IMR-90 (cell line): ENCODE data around the gene SNAPC4. TPM values are rescaled to one million over a fixed set of nuclear protein-coding genes. Genes with fewer than 3 reads are reported as not detected.

ENCODE experiments used
- ATAC-seq: fragments of 200-7000 bp; cut with Tn5 transposase; 2 replicates; pipeline ENCODE4 v1.9.1; 2020; ENCODE audit warnings: low read depth, mild to moderate bottlenecking, moderate library complexity
- BruUV-seq: library from RNA; stranded (reverse); fragments of 400-500 nt; replicated peaks from 2 replicates; lab custom pipeline; 2021; lab: Mats Ljungman, UMichigan
- CTCF ChIA-PET: fragments of 300-600 bp; formaldehyde crosslinking; extraction: SDS; loops from one replicate; lab custom pipeline; 2021; ENCODE audit warnings: antibody characterized with exemption; lab: Yijun Ruan, JAX
- POLR2A ChIA-PET: fragments of 300-600 bp; sonication (Branson Sonifier 250); formaldehyde crosslinking; loops from one replicate; lab custom pipeline; 2022; ENCODE audit warnings: antibody characterized with exemption; ENCODE audit not compliant: unreplicated experiment; lab: Charles Lee
- DNase-seq: peaks from one replicate; pipeline ENCODE4 v3.0.0; 2013
- H2AFZ ChIP-seq: replicated peaks from 2 replicates; pipeline ENCODE3; 2013; ENCODE audit warnings: low read length, mild to moderate bottlenecking; ENCODE audit not compliant: poor library complexity
- H2AK5ac ChIP-seq: 2 replicates; pipeline ENCODE4 v1.6.1; 2013; ENCODE audit warnings: low read depth, low read length, inconsistent platforms
- H2AK9ac ChIP-seq: replicated peaks from 2 replicates; pipeline ENCODE3; 2013; ENCODE audit warnings: mild to moderate bottlenecking, low read depth, low read length, moderate library complexity; ENCODE audit not compliant: poor library complexity
- H2BK120ac ChIP-seq: 2 replicates; pipeline ENCODE4 v1.6.1; 2013; ENCODE audit warnings: low read depth, low read length, inconsistent platforms
- H2BK15ac ChIP-seq: 3 replicates; pipeline ENCODE4 v1.6.1; 2013; ENCODE audit warnings: low read depth, low read length, inconsistent platforms
- H2BK20ac ChIP-seq: 2 replicates; pipeline ENCODE4 v1.6.1; 2013; ENCODE audit warnings: low read depth, mild to moderate bottlenecking, inconsistent platforms, low read length, moderate library complexity
- H2BK5ac ChIP-seq: 2 replicates; pipeline ENCODE4 v1.6.1; 2013; ENCODE audit warnings: mild to moderate bottlenecking, low read depth, low read length, inconsistent platforms; ENCODE audit not compliant: poor library complexity, severe bottlenecking
- H3K14ac ChIP-seq: replicated peaks from 2 replicates; pipeline ENCODE4 v1.6.1; 2013; ENCODE audit warnings: low read depth, low read length, inconsistent platforms
- H3K18ac ChIP-seq: 2 replicates; pipeline ENCODE4 v1.6.1; 2013; ENCODE audit warnings: low read depth, low read length, control low read depth
- H3K23ac ChIP-seq: 2 replicates; pipeline ENCODE4 v1.6.1; 2013; ENCODE audit warnings: low read depth, low read length, inconsistent platforms
- H3K27ac ChIP-seq: 2 replicates; pipeline ENCODE4 v1.5.1; 2013; ENCODE audit warnings: mild to moderate bottlenecking, control low read depth, low read length; ENCODE audit not compliant: insufficient read depth
- H3K27me3 ChIP-seq: 2 replicates; pipeline ENCODE4 v1.6.1; 2013; ENCODE audit warnings: low read length; ENCODE audit not compliant: control insufficient read depth, insufficient read depth
- H3K36me3 ChIP-seq: 2 replicates; pipeline ENCODE4 v1.6.1; 2013; ENCODE audit warnings: low read length, mixed read lengths; ENCODE audit not compliant: control insufficient read depth, insufficient read depth
- H3K4ac ChIP-seq: 2 replicates; pipeline ENCODE4 v1.6.1; 2013; ENCODE audit warnings: low read depth, low read length, inconsistent platforms
- H3K4me1 ChIP-seq: 2 replicates; pipeline ENCODE4 v1.6.1; 2013; ENCODE audit warnings: low read length, mixed read lengths; ENCODE audit not compliant: control insufficient read depth, insufficient read depth
- H3K4me2 ChIP-seq: 2 replicates; pipeline ENCODE4 v1.6.1; 2013; ENCODE audit warnings: low read depth, mild to moderate bottlenecking, control low read depth, low read length, moderate library complexity
- H3K4me3 ChIP-seq: 2 replicates; pipeline ENCODE4 v1.5.1; 2013; ENCODE audit warnings: low read depth, mild to moderate bottlenecking, control low read depth, low read length, moderate library complexity; ENCODE audit not compliant: insufficient read depth
- H3K56ac ChIP-seq: 2 replicates; pipeline ENCODE4 v1.6.1; 2013; ENCODE audit warnings: low read length, inconsistent platforms; ENCODE audit not compliant: insufficient read depth; ENCODE audit errors: extremely low read depth
- H3K79me1 ChIP-seq, 2 experiments: 2 replicates each; pipeline ENCODE4 v1.6.1; 2013; ENCODE audit warnings: low read length in 2 of 2, inconsistent platforms in 1 of 2, low read depth in 1 of 2
- H3K9ac ChIP-seq: 2 replicates; pipeline ENCODE4 v1.6.1; 2013; ENCODE audit warnings: low read depth, low read length, control low read depth
- H3K9me1 ChIP-seq: 2 replicates; pipeline ENCODE4 v1.6.1; 2013; ENCODE audit warnings: low read length, inconsistent platforms; ENCODE audit not compliant: insufficient read depth
- H3K9me3 ChIP-seq: 2 replicates; pipeline ENCODE4 v1.6.1; 2013; ENCODE audit warnings: low read length; ENCODE audit not compliant: control insufficient read depth, insufficient read depth
- H4K20me1 ChIP-seq: 2 replicates; pipeline ENCODE4 v1.6.1; 2013; ENCODE audit warnings: low read length, inconsistent platforms; ENCODE audit not compliant: insufficient read depth
- H4K5ac ChIP-seq: 2 replicates; pipeline ENCODE4 v1.6.1; 2013; ENCODE audit warnings: mild to moderate bottlenecking, low read depth, low read length, control low read depth
- H4K8ac ChIP-seq, 2 experiments: 2 replicates each; pipeline ENCODE4 v1.6.1; 2013; ENCODE audit warnings: low read depth in 2 of 2, low read length in 2 of 2, control low read depth in 1 of 2, inconsistent platforms in 1 of 2
- H4K91ac ChIP-seq: 2 replicates; pipeline ENCODE4 v1.6.1; 2013; ENCODE audit warnings: low read depth, low read length, inconsistent platforms; ENCODE audit not compliant: insufficient read depth
- BHLHE40 ChIP-seq: fragments of 150-350 bp; IDR thresholded peaks from 2 replicates; pipeline ENCODE4 v1.6.1; 2016; ENCODE audit warnings: mild to moderate bottlenecking, low read depth, low read length
- CEBPB ChIP-seq: IDR thresholded peaks from 2 replicates; pipeline ENCODE4 v1.6.1; 2012; ENCODE audit warnings: low read depth, low read length, improper control_type of control experiment
- CHD1 ChIP-seq: IDR thresholded peaks from 2 replicates; pipeline ENCODE4 v1.6.1; 2012; ENCODE audit warnings: low read depth, low read length, improper control_type of control experiment
- MAFK ChIP-seq: IDR thresholded peaks from 2 replicates; pipeline ENCODE4 v1.6.1; 2012; ENCODE audit warnings: low read depth, low read length, improper control_type of control experiment
- MAZ ChIP-seq: IDR thresholded peaks from 2 replicates; pipeline ENCODE4 v1.6.1; 2012; ENCODE audit warnings: low read depth, mild to moderate bottlenecking, low read length, improper control_type of control experiment, moderate library complexity, borderline replicate concordance
- MXI1 ChIP-seq: IDR thresholded peaks from 2 replicates; pipeline ENCODE4 v1.6.1; 2012; ENCODE audit warnings: low read depth, mild to moderate bottlenecking, low read length, moderate library complexity, borderline replicate concordance
- POLR2A ChIP-seq: IDR thresholded peaks from 2 replicates; pipeline ENCODE4 v1.6.1; 2012; ENCODE audit warnings: mild to moderate bottlenecking, low read depth, low read length
- RAD21 ChIP-seq: IDR thresholded peaks from 2 replicates; pipeline ENCODE4 v1.6.1; 2012; ENCODE audit warnings: low read length, improper control_type of control experiment
- RFX5 ChIP-seq: IDR thresholded peaks from 2 replicates; pipeline ENCODE4 v1.8.0; 2012; ENCODE audit warnings: low read depth, mild to moderate bottlenecking, low read length, moderate library complexity
- WGBS, 2 experiments: methylation state at CpG; one replicate each; pipeline versions ENCODE4 v1.1.5 to v1.1.7; 2013; ENCODE audit warnings: missing lambda C conversion rate in 2 of 2; ENCODE audit not compliant: insufficient read length in 1 of 2; ENCODE audit errors: extremely low coverage in 2 of 2; 5-methylcytosine and 5-hydroxymethylcytosine counted together
- dilution Hi-C: fragments of 300-500 bp; cut with HindIII; formaldehyde crosslinking; loops from one replicate; pipeline ENCODE4 v1.14.3; 2018; ENCODE audit warnings: low sequenced_read_pairs; ENCODE audit not compliant: unreplicated experiment
- in situ Hi-C: fragments of 300-500 bp; cut with MboI; formaldehyde crosslinking; loops from 3 replicates; pipeline ENCODE4 v1.14.3; 2019; ENCODE audit warnings: low sequenced_read_pairs, inconsistent platforms, mixed read lengths
- intact Hi-C: fragments of 100-400 bp; cut with micrococcal nuclease; formaldehyde crosslinking; loops from 2 replicates; pipeline ENCODE4 v1.10.0; 2022
- polyA plus RNA-seq, 3 experiments: library from polyadenylated mRNA; depleted of rRNA; stranded (reverse); fragments of >200 nt; gene quantifications; 2 replicates each; pipeline ENCODE4 v1.2.3, GENCODE V29; 2012; ENCODE audit warnings: low replicate concordance in 1 of 3
- total RNA-seq: library from RNA; depleted of rRNA; stranded (reverse); fragments of >200 nt; gene quantifications from 2 replicates; pipeline ENCODE4 v1.2.3, GENCODE V29; 2012
- TF ChIP-seq, protein P1 (sequence below): fragments of 150-350 bp; IDR thresholded peaks from 2 replicates; pipeline ENCODE4 v1.6.1; 2016; ENCODE audit warnings: low read depth, mild to moderate bottlenecking, low read length, moderate library complexity, borderline replicate concordance
- TF ChIP-seq, protein P2 (sequence below): conservative IDR thresholded peaks from 2 replicates; pipeline ENCODE4 v1.5.1; 2012; ENCODE audit warnings: mild to moderate bottlenecking, low read depth, low read length, improper control_type of control experiment
- TF ChIP-seq, protein P3 (sequence below): fragments of 150-350 bp; IDR thresholded peaks from 2 replicates; pipeline ENCODE4 v1.6.1; 2017; ENCODE audit warnings: mild to moderate bottlenecking, antibody characterized with exemption, low read length, low read depth

The SNAPC4 gene
- total and polyA plus RNA-seq, 2 of the 4 experiments (the other 2 are of a cell fraction), result 2.5 to 6.5 TPM

DNA sequence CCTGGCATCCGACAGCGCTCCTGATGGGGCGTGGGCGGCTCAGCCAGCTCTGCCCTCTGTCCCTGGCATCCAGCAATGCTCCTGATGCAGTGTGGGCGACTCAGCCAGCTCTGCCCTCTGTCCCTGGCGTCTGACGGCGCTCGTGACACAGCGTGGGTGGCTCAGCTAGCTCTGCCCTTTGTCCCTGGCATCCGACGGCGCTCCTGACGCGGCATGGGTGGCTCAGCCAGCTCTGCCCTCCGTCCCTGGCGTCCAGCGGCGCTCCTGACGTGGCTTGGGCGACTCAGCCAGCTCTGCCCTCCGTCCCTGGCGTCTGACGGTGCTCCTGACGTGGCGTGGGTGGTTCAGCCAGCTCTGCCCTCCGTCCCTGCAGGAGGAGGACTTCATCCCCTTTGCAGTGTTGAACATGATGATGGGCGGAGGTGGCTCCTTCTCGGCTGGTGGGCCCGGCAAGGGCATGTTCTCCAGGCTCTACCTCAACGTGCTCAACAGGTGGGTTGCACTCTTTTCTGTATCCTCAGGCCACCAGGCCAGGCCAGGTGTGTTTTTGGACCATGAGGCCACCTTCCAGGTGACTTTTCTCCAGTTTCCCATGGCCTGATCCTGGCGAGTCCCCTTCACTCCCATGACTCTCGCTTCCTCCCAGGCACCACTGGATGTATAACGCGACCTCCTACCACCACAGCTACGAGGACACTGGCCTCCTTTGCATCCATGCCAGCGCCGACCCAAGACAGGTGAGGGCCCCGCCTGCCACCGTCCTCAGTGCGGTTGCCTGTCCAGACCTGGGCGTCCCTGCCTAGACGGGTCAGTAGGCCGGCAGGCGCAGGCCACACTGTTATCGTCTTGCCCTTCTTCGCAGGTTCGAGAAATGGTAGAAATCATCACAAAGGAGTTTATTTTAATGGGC, 18.5 kb upstream of the SNAPC4 start:
- no peak overlapping the region for H2BK15ac ChIP-seq
- dilution Hi-C loops, result no loop called here
- H3K27ac ChIP-seq, result no peak overlapping the region
- H3K36me3 ChIP-seq, result peaks cover 81% of the 10 kb centered on the region
- CTCF ChIA-PET, result no interaction called here
- no peak for TF ChIP-seq MAZ
- no peak for TF ChIP-seq BHLHE40
- TF ChIP-seq MXI1, result no peak
- TF ChIP-seq MAFK, result no peak
- TF ChIP-seq CHD1, result no peak
- TF ChIP-seq, protein P1, sequence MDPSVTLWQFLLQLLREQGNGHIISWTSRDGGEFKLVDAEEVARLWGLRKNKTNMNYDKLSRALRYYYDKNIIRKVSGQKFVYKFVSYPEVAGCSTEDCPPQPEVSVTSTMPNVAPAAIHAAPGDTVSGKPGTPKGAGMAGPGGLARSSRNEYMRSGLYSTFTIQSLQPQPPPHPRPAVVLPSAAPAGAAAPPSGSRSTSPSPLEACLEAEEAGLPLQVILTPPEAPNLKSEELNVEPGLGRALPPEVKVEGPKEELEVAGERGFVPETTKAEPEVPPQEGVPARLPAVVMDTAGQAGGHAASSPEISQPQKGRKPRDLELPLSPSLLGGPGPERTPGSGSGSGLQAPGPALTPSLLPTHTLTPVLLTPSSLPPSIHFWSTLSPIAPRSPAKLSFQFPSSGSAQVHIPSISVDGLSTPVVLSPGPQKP, result no peak
- no peak for TF ChIP-seq RAD21
- no peak for TF ChIP-seq RFX5
- no peak for TF ChIP-seq POLR2A
- TF ChIP-seq, protein P2, sequence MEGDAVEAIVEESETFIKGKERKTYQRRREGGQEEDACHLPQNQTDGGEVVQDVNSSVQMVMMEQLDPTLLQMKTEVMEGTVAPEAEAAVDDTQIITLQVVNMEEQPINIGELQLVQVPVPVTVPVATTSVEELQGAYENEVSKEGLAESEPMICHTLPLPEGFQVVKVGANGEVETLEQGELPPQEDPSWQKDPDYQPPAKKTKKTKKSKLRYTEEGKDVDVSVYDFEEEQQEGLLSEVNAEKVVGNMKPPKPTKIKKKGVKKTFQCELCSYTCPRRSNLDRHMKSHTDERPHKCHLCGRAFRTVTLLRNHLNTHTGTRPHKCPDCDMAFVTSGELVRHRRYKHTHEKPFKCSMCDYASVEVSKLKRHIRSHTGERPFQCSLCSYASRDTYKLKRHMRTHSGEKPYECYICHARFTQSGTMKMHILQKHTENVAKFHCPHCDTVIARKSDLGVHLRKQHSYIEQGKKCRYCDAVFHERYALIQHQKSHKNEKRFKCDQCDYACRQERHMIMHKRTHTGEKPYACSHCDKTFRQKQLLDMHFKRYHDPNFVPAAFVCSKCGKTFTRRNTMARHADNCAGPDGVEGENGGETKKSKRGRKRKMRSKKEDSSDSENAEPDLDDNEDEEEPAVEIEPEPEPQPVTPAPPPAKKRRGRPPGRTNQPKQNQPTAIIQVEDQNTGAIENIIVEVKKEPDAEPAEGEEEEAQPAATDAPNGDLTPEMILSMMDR, result no peak
- no peak for TF ChIP-seq CEBPB
- TF ChIP-seq, protein P3, sequence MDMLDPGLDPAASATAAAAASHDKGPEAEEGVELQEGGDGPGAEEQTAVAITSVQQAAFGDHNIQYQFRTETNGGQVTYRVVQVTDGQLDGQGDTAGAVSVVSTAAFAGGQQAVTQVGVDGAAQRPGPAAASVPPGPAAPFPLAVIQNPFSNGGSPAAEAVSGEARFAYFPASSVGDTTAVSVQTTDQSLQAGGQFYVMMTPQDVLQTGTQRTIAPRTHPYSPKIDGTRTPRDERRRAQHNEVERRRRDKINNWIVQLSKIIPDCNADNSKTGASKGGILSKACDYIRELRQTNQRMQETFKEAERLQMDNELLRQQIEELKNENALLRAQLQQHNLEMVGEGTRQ, result no peak
- ATAC-seq (no peak), DNase-seq (no peak)
- H3K18ac ChIP-seq, result no peak overlapping the region
- H3K79me1 ChIP-seq, result peaks cover 4 to 29% of the 10 kb centered on the region in 2 experiments; a peak in 2 of 4 replicates
- H3K23ac ChIP-seq, result no peak overlapping the region
- no peaks in the 10 kb centered on the region for H3K9me3 ChIP-seq
- intact Hi-C loops, result no loop called here
- no peak overlapping the region for H3K4me3 ChIP-seq
- H3K4me1 ChIP-seq, result no peaks in the 10 kb centered on the region
- POLR2A ChIA-PET, result interaction anchor here (0.6 kb wide), 1 partner anchor 9 kb away, joined by 9 read pairs; no protein-coding TSS in a partner anchor
- H2AFZ ChIP-seq, result peak overlapping the region; percentile 43
- no TSS peak for BruUV-seq
- H3K56ac ChIP-seq, result no peak overlapping the region
- peaks cover 4% of the 10 kb centered on the region; the same call in 1 of the 2 replicates for H3K9me1 ChIP-seq
- H4K5ac ChIP-seq, result no peak overlapping the region
- no peak overlapping the region for H4K8ac ChIP-seq
- H3K14ac ChIP-seq, result no peak overlapping the region
- 98% methylated on average over 40 of the region's 48 CpGs; no CpG with 5 or more reads in 1 of the 2 experiments for WGBS, 2 experiments
- no peak overlapping the region for H2BK20ac ChIP-seq
- H4K91ac ChIP-seq, result no peak overlapping the region
- H4K20me1 ChIP-seq, result 0 out of 2 replicates have a peak, but pooled peaks cover 6% of the 10 kb centered on the region
- no peak overlapping the region for H3K4me2 ChIP-seq
- in situ Hi-C loops, result no loop called here
- no peak overlapping the region for H2AK5ac ChIP-seq
- H3K4ac ChIP-seq, result no peak overlapping the region
- no peak overlapping the region for H2BK5ac ChIP-seq
- no peak overlapping the region for H3K9ac ChIP-seq
- no peak overlapping the region for H2BK120ac ChIP-seq
- no peaks in the 10 kb centered on the region for H3K27me3 ChIP-seq
- H2AK9ac ChIP-seq, result no peak overlapping the region
